HG03571 (cell line): ENCODE data around the gene AADACL3.
"Not testable (repeated sequence)": the region's sequence is repeated elsewhere in the genome, so short reads cannot be mapped to it uniquely, and the experiment has no call there.

ENCODE experiments used
- ATAC-seq: cut with Tn5 transposase; IDR thresholded peaks from one replicate; pipeline ENCODE4 v1.9.1; 2021; ENCODE audit not compliant: unreplicated experiment

AADACL3 gene

GRCh38 chr1:12715896-12716437 lies at the start of gene AADACL3:
Gene AADACL3 (plus strand): TSS chr1:12716110. CDS start chr1:12716177, 67 bp downstream.
- ATAC-seq: no peak

GRCh38 chr1:12666141-12666735 lies 49.7 kb upstream of the AADACL3 start:
- no peak for ATAC-seq

- ATAC-seq: no peak
Observed at GRCh38 chr1:12669529-12670068, 46.3 kb upstream of the AADACL3 start.

GRCh38 chr1:12674358-12674757 lies 41.6 kb upstream of the AADACL3 start:
- ATAC-seq: no peak

- not testable (repeated sequence) for ATAC-seq
Observed at GRCh38 chr1:12676122-12676521, 39.8 kb upstream of the AADACL3 start.

GRCh38 chr1:12677565-12677964 lies 38.3 kb upstream of the AADACL3 start:
- ATAC-seq: no peak

- no peak for ATAC-seq
Observed at GRCh38 chr1:12678350-12678749, 37.6 kb upstream of the AADACL3 start.

- ATAC-seq: no peak
Observed at GRCh38 chr1:12678820-12679219, 37.1 kb upstream of the AADACL3 start.

GRCh38 chr1:12690156-12690555 lies 25.8 kb upstream of the AADACL3 start:
- ATAC-seq: no peak

- no peak for ATAC-seq
Observed at GRCh38 chr1:12692967-12693782, 22.7 kb upstream of the AADACL3 start.

GRCh38 chr1:12696658-12697057 lies 19.3 kb upstream of the AADACL3 start:
- no peak for ATAC-seq

GRCh38 chr1:12697397-12697796 lies 18.5 kb upstream of the AADACL3 start:
- ATAC-seq: no peak

GRCh38 chr1:12703821-12704451 lies 12.0 kb upstream of the AADACL3 start:
- no peak for ATAC-seq

GRCh38 chr1:12706061-12706460 lies 9.8 kb upstream of the AADACL3 start:
- ATAC-seq: no peak

GRCh38 chr1:12708396-12709090 lies 7.4 kb upstream of the AADACL3 start:
- no peak for ATAC-seq

- ATAC-seq: no peak
Observed at GRCh38 chr1:12709091-12709491, 6.8 kb upstream of the AADACL3 start.

GRCh38 chr1:12709696-12710095 lies 6.2 kb upstream of the AADACL3 start:
- ATAC-seq: no peak

GRCh38 chr1:12711536-12711935 lies 4.4 kb upstream of the AADACL3 start:
- no peak for ATAC-seq

- no peak for ATAC-seq
Observed at GRCh38 chr1:12712076-12712475, 3.8 kb upstream of the AADACL3 start.

- no peak for ATAC-seq
Observed at GRCh38 chr1:12712929-12713328, 3.0 kb upstream of the AADACL3 start.

GRCh38 chr1:12713651-12714050 lies 2.3 kb upstream of the AADACL3 start:
- not testable (repeated sequence) for ATAC-seq
